Measurements from ENCODE around the gene ZNF236. TPM values are rescaled to one million over a fixed set of nuclear protein-coding genes. Genes with fewer than 3 reads are reported as not detected.

The ZNF236 gene
- total and polyA plus RNA-seq, 2 of the 13 experiments (the other 11 are each of a cell fraction or from before 2014, with no cell fraction given) = 3.0 to 7.2 TPM

DNA sequence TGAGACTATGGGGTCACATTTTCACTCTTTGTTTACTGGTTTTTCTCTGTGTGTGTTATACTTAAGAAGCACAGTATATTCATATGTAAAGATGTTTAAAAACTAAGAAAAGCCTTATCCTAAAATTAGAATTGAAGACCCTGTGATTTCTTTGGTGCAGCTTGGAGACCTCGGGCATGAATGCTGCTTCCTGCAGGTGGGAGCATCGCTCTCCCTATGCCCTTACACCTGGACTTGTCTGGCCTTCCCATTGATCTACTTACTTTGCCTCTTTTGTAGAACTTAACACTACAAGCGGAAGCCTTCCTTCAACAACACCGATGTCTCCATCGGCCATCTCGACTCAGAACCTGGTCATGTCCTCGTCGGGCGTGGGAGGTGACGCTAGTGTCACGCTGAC is 114.5 kb downstream of the ZNF236 start (continued):
- TF ChIP-seq ZFP91 (CRISPR knock-in tag; IDR thresholded peaks at IDR 0.05; ENCODE audit: borderline replicate concordance) (no peak), ZBTB25 (CRISPR knock-in tag; IDR thresholded peaks at IDR 0.05) (no peak)
- TF ChIP-seq, protein P1, sequence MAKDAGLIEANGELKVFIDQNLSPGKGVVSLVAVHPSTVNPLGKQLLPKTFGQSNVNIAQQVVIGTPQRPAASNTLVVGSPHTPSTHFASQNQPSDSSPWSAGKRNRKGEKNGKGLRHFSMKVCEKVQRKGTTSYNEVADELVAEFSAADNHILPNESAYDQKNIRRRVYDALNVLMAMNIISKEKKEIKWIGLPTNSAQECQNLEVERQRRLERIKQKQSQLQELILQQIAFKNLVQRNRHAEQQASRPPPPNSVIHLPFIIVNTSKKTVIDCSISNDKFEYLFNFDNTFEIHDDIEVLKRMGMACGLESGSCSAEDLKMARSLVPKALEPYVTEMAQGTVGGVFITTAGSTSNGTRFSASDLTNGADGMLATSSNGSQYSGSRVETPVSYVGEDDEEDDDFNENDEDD (CRISPR knock-in tag; IDR thresholded peaks at IDR 0.05; ENCODE audit: borderline replicate concordance) = no peak

DNA sequence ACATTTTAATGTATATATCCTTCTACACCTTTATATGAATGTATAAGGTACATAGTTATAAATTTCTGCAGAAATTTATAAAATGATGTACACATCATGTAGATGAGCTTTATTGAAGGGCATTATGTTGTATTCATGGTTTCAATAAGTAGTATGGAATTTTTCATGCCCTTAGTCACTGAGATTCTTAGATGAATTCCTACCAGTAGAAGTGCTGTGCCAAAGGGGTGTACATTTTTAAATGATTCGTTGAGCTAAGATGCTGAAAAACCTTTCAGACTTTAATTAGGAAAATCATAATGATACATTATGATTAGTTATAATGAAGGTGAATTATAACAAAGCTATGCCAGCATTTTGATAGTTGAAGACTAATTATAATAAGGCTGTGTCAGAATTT is 115.2 kb downstream of the ZNF236 start:
- Histone ChIP-seq H3K4me1 (ENCODE audit: insufficient read depth, low read length) (no peaks in the 10 kb centered on the region), H3K4me2 (ENCODE audit: low read depth, low read length) (no peak overlapping the region), H3K27ac (ENCODE audit: extremely low read length, insufficient read depth, low read length) (no peak overlapping the region), H3K27me3 (ENCODE audit: control insufficient read depth in 1 of 2, insufficient read depth in 2 of 2, low read length in 2 of 2) (no peaks in the 10 kb centered on the region), H3K79me2 (ENCODE audit: insufficient read depth, low read length) (no peaks in the 10 kb centered on the region), H3K4me3 (replicated peaks in 1 of 3; ENCODE audit: insufficient read depth in 1 of 3, low read depth in 2 of 3, low read length in 3 of 3) (no peak overlapping the region), H2AFZ (ENCODE audit: low read length) (no peak overlapping the region), H3K9ac (ENCODE audit: insufficient read depth, low read depth, low read length) (no peak overlapping the region), H3K36me3 (replicated peaks in 1 of 2; ENCODE audit: control insufficient read depth in 1 of 2, insufficient read depth in 2 of 2, low read length in 2 of 2) (peaks cover 6 to 20% of the 10 kb centered on the region in 2 experiments; a peak in 4 of 5 replicates), H4K20me1 (ENCODE audit: insufficient read depth, low read length) (no peaks in the 10 kb centered on the region), H3K9me3 (ENCODE audit: low read length) (no peaks in the 10 kb centered on the region)
- 97% methylated on average over 1 of the region's 1 CpG for WGBS (ENCODE audit: low lambda C conversion rate)
- POLR2A ChIA-PET = no interaction called here
- no TSS peak for BruUV-seq (replicated peaks)
- FAIRE-seq (no peak), DNase-seq (ENCODE audit: low spot score) (no peak), ATAC-seq (no peak)
- CTCF ChIA-PET (ENCODE audit: low intra/inter-chr PET ratio, low total read pairs) = no interaction called here
- intact Hi-C loops (cut with micrococcal nuclease; ENCODE audit: unreplicated experiment) = no loop called here
- in situ Hi-C loops (cut with HindIII; ENCODE audit: extremely low pct_ligation_motif_present, low pct_unique_long_range_greater_than_20kb) = no loop called here
- TF ChIP-seq ZNF775 (CRISPR knock-in tag; IDR thresholded peaks at IDR 0.05; ENCODE audit: borderline replicate concordance) (no peak), TBP (CRISPR knock-in tag; IDR thresholded peaks at IDR 0.05) (no peak)
